ENCODE measurements around the gene FMO1. TPM values are rescaled to one million over a fixed set of nuclear protein-coding genes. Genes with fewer than 3 reads are reported as not detected.

The FMO1 gene
- total RNA-seq, 6 experiments from 2014 or later, result not detected

DNA sequence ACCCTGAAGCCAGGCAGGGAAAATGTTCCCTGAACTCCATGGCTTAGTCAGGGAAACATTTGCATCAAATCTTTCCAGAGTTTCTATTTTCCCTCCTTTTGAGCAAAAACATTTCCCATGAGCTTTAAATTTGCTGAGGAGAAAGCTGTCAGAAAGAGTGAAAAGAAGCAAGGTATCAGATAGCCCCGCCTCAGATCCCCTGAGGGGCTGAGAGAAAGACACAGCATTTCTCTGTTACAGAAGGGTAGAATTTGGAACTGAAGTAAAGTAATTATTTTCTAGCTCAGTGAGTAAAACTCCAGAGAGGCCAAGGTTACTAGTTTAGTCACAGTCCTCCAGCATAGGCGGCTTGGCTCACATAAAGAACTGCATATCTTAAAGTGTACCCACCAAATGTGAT lies 10.6 kb downstream of the FMO1 start:
- Mint-ChIP-seq H3K27me3 (ENCODE audit: insufficient read depth) (peaks cover 11% of the 10 kb centered on the region; the same call in 1 of the 2 replicates), H3K9me3 (no peaks in the 10 kb centered on the region), H3K4me1 (ENCODE audit: low read depth) (peaks cover 25% of the 10 kb centered on the region), H3K4me3 (no peak overlapping the region), H3K27ac (no peak overlapping the region), H3K36me3 (ENCODE audit: low read depth) (no peaks in the 10 kb centered on the region)
- TF ChIP-seq, protein P1, sequence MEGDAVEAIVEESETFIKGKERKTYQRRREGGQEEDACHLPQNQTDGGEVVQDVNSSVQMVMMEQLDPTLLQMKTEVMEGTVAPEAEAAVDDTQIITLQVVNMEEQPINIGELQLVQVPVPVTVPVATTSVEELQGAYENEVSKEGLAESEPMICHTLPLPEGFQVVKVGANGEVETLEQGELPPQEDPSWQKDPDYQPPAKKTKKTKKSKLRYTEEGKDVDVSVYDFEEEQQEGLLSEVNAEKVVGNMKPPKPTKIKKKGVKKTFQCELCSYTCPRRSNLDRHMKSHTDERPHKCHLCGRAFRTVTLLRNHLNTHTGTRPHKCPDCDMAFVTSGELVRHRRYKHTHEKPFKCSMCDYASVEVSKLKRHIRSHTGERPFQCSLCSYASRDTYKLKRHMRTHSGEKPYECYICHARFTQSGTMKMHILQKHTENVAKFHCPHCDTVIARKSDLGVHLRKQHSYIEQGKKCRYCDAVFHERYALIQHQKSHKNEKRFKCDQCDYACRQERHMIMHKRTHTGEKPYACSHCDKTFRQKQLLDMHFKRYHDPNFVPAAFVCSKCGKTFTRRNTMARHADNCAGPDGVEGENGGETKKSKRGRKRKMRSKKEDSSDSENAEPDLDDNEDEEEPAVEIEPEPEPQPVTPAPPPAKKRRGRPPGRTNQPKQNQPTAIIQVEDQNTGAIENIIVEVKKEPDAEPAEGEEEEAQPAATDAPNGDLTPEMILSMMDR (IDR thresholded peaks at IDR 0.05), result no peak
- no peak for DNase-seq

DNA sequence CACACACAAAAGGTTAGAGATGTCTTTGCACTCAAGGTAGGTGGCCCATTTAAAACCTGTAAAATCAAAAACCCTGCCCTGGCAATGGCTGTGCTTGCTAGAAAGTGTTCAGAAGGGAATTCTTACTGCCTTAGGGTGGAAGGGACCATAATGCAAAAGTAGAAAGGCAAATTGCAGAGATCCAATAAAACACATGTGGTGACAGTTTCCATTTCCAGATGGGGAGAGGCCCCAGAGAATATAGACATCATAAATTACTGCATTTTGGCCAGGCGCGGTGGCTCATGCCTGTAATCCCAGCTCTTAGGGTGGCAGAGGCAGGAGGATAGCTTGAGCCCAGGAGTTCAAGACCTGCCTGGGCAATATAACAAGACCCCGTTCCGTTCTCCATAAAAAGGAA lies 13.0 kb downstream of the FMO1 start:
- H3K27ac Mint-ChIP-seq, result no peak overlapping the region
- H3K27me3 Mint-ChIP-seq (ENCODE audit: insufficient read depth), result peaks cover 8% of the 10 kb centered on the region; the same call in 1 of the 2 replicates
- TF ChIP-seq, protein P1 (IDR thresholded peaks at IDR 0.05), result no peak
- peaks cover 9% of the 10 kb centered on the region; the same call in 1 of the 2 replicates for H3K4me1 Mint-ChIP-seq (ENCODE audit: low read depth)
- H3K36me3 Mint-ChIP-seq (ENCODE audit: low read depth), result no peaks in the 10 kb centered on the region
- no peaks in the 10 kb centered on the region for H3K9me3 Mint-ChIP-seq
- no peak for DNase-seq
- H3K4me3 Mint-ChIP-seq, result no peak overlapping the region

GRCh38 chr1:171263901-171264300 lies 15.6 kb downstream of the FMO1 start:
- no peak for DNase-seq
- H3K36me3 Mint-ChIP-seq (ENCODE audit: low read depth), result no peaks in the 10 kb centered on the region
- peaks cover 8% of the 10 kb centered on the region; the same call in 1 of the 2 replicates for H3K27me3 Mint-ChIP-seq (ENCODE audit: insufficient read depth)
- no peaks in the 10 kb centered on the region for H3K9me3 Mint-ChIP-seq
- TF ChIP-seq, protein P1 (IDR thresholded peaks at IDR 0.05), result no peak
- H3K27ac Mint-ChIP-seq, result no peak overlapping the region
- H3K4me3 Mint-ChIP-seq, result no peak overlapping the region
- no peaks in the 10 kb centered on the region for H3K4me1 Mint-ChIP-seq (ENCODE audit: low read depth)

GRCh38 chr1:171265686-171266085 lies 17.4 kb downstream of the FMO1 start:
- no peaks in the 10 kb centered on the region for H3K36me3 Mint-ChIP-seq (ENCODE audit: low read depth)
- no peak overlapping the region for H3K27ac Mint-ChIP-seq
- H3K9me3 Mint-ChIP-seq, result no peaks in the 10 kb centered on the region
- no peak for DNase-seq
- TF ChIP-seq, protein P1 (IDR thresholded peaks at IDR 0.05), result no peak
- peaks cover 8% of the 10 kb centered on the region; the same call in 1 of the 2 replicates for H3K27me3 Mint-ChIP-seq (ENCODE audit: insufficient read depth)
- no peaks in the 10 kb centered on the region for H3K4me1 Mint-ChIP-seq (ENCODE audit: low read depth)
- no peak overlapping the region for H3K4me3 Mint-ChIP-seq

- no peak overlapping the region for H3K27ac Mint-ChIP-seq
- H3K4me1 Mint-ChIP-seq (ENCODE audit: low read depth), result no peaks in the 10 kb centered on the region
These were observed 18.6 kb downstream of the FMO1 start for GRCh38 chr1:171266930-171267329.

More at GRCh38 chr1:171266930-171267329, 18.6 kb downstream of the FMO1 start:
- TF ChIP-seq, protein P1 (IDR thresholded peaks at IDR 0.05), result no peak
- no peak for DNase-seq
- no peak overlapping the region for H3K4me3 Mint-ChIP-seq
- H3K36me3 Mint-ChIP-seq (ENCODE audit: low read depth), result no peaks in the 10 kb centered on the region
- H3K9me3 Mint-ChIP-seq, result no peaks in the 10 kb centered on the region
- peaks cover 8% of the 10 kb centered on the region; the same call in 1 of the 2 replicates for H3K27me3 Mint-ChIP-seq (ENCODE audit: insufficient read depth)
